Activated CD8-positive, alpha-beta T cell treated with anti-CD3 and anti-CD28 coated beads for 36 hours (primary cell): ENCODE results near the gene SSU72. TPM values are rescaled to one million over a fixed set of nuclear protein-coding genes. Genes with fewer than 3 reads are reported as not detected.
A peak's percentile ranks its signal among the peaks of the same experiment; 100 is the strongest.
"Not testable (repeated sequence)": the region's sequence is repeated elsewhere in the genome, so short reads cannot be mapped to it uniquely, and the experiment has no call there.

Experiments used
- ATAC-seq: fragments of 200-7000 bp; cut with Tn5 transposase; one replicate; pipeline ENCODE4 v1.10.0; 2021; ENCODE audit warnings: mild to moderate bottlenecking, moderate library complexity
- CTCF ChIA-PET: fragments of 350-600 bp; sonication (Branson Sonifier 250); formaldehyde crosslinking; loops from one replicate; lab custom pipeline; 2021; ENCODE audit warnings: antibody characterized with exemption; lab: Charles Lee
- POLR2A ChIA-PET: fragments of 350-600 bp; sonication (Branson Sonifier 250); formaldehyde crosslinking; loops from one replicate; lab custom pipeline; 2021; ENCODE audit warnings: antibody characterized with exemption; lab: Charles Lee
- DNase-seq: peaks from one replicate; pipeline ENCODE4 v3.0.0-alpha.2; 2020
- H3K27ac Mint-ChIP-seq: one replicate; pipeline ENCODE4 v1.8.0; 2021; ENCODE audit warnings: mild to moderate bottlenecking, mixed read lengths
- H3K27me3 Mint-ChIP-seq: one replicate; pipeline ENCODE4 v1.8.0; 2021; ENCODE audit warnings: mixed read lengths
- H3K36me3 Mint-ChIP-seq: one replicate; pipeline ENCODE4 v1.8.0; 2021; ENCODE audit warnings: low read depth, mixed read lengths
- H3K4me1 Mint-ChIP-seq: one replicate; pipeline ENCODE4 v1.8.0; 2021; ENCODE audit warnings: low read depth, mixed read lengths
- H3K4me3 Mint-ChIP-seq: one replicate; pipeline ENCODE4 v1.8.0; 2021; ENCODE audit warnings: mild to moderate bottlenecking, moderate library complexity, mixed read lengths
- H3K9me3 Mint-ChIP-seq: one replicate; pipeline ENCODE4 v1.8.0; 2021; ENCODE audit warnings: mixed read lengths
- intact Hi-C: fragments of 100-400 bp; cut with micrococcal nuclease; formaldehyde crosslinking; loops from one replicate; pipeline ENCODE4 v1.10.0; 2022
- total RNA-seq, 2 experiments: library from RNA; stranded (reverse); gene quantifications; one replicate each; pipeline ENCODE4 v1.2.3, GENCODE V29; 2021
- TF ChIP-seq, protein P1 (sequence below): fragments of 200-600 bp; IDR thresholded peaks from one replicate; pipeline ENCODE4 v1.8.0; 2022; ENCODE audit warnings: antibody characterized with exemption, mild to moderate bottlenecking

The SSU72 gene
- total RNA-seq, 2 experiments from 2014 or later, result 111 to 113 TPM

DNA sequence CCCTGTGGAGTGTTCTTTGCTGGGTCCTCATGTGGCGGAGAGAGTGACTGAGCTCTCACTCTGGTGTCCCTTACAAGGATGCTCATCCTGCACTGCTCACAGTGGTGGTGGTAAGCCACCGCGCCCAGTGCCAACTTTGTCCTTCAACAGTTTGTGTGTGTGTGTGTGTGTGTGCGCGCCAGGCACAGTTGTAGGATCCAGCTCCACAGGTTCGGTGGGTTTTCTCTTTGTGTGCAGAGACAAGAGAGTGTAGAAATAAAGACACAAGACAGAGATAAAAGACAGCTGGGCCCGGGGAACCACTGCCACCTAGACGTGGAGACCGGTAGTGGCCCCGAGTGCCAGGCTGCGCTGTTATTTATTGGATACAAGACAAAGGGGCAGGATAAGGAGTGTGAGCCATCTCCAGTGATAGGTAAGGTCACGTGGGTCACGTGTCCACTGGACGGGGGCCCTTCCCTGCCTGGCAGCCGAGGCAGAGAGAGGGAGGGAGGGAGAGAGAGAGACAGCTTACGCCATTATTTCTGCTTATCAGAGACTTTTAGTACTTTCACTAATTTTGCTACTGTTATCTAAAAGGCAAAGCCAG, 69.8 kb downstream of the SSU72 start:
- peak; percentile 87 for ATAC-seq
- TF ChIP-seq, protein P1, sequence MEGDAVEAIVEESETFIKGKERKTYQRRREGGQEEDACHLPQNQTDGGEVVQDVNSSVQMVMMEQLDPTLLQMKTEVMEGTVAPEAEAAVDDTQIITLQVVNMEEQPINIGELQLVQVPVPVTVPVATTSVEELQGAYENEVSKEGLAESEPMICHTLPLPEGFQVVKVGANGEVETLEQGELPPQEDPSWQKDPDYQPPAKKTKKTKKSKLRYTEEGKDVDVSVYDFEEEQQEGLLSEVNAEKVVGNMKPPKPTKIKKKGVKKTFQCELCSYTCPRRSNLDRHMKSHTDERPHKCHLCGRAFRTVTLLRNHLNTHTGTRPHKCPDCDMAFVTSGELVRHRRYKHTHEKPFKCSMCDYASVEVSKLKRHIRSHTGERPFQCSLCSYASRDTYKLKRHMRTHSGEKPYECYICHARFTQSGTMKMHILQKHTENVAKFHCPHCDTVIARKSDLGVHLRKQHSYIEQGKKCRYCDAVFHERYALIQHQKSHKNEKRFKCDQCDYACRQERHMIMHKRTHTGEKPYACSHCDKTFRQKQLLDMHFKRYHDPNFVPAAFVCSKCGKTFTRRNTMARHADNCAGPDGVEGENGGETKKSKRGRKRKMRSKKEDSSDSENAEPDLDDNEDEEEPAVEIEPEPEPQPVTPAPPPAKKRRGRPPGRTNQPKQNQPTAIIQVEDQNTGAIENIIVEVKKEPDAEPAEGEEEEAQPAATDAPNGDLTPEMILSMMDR, result peak; percentile 67
- H3K4me1 Mint-ChIP-seq, H3K9me3 Mint-ChIP-seq, intact Hi-C loops, H3K36me3 Mint-ChIP-seq, H3K27me3 Mint-ChIP-seq: not testable (repeated sequence)
- POLR2A ChIA-PET, result interaction anchor here (0.6 to 1.4 kb wide), 7 partner anchors 9 to 182 kb away, joined by 3 to 5 read pairs (median 3); partner anchors contain the start of gene CCNL2
- CTCF ChIA-PET, result interaction anchor here (0.8 to 2.1 kb wide), 10 partner anchors 11 to 158 kb away, joined by 3 to 10 read pairs (median 4); partner anchors contain the start of genes AURKAIP1 and CCNL2
- DNase-seq, result peak; percentile 89
- Mint-ChIP-seq H3K4me3 (peak overlapping the region; percentile 41), H3K27ac (peak overlapping the region; percentile 87)

DNA sequence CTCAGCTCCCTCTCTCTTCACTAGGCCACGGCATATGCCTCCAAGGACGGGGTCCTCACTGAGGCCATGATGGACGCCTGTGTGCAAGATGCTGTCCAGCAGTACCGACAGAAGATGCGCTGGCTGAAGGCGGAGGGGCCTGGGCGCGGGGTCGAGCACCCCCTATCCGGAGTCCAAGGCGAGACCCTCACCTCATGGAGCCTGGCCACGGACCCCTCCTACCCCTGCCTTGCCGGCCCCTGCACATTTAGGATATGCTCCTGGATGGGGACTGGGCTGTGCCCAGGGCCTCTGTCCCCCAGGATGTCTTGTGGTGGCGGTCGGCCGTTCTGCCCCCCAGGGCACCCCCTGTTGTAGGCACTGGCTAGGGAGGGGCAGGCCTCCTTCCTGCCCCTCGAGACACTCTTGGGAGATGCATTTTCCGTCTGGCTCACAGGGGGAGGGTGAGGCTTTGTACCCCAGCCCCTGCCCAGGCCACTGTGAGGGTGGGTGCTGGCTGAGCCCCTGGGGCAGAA, 79.1 kb downstream of the SSU72 start:
- ATAC-seq, CTCF ChIA-PET, H3K9me3 Mint-ChIP-seq, H3K4me1 Mint-ChIP-seq, H3K4me3 Mint-ChIP-seq, H3K27me3 Mint-ChIP-seq, H3K27ac Mint-ChIP-seq, DNase-seq, intact Hi-C loops: not testable (repeated sequence)
- POLR2A ChIA-PET, result interaction anchor here (1.1 kb wide), 1 partner anchor 9 kb away, joined by 3 read pairs; no protein-coding TSS in a partner anchor
- peaks cover 34% of the 10 kb centered on the region for H3K36me3 Mint-ChIP-seq

DNA sequence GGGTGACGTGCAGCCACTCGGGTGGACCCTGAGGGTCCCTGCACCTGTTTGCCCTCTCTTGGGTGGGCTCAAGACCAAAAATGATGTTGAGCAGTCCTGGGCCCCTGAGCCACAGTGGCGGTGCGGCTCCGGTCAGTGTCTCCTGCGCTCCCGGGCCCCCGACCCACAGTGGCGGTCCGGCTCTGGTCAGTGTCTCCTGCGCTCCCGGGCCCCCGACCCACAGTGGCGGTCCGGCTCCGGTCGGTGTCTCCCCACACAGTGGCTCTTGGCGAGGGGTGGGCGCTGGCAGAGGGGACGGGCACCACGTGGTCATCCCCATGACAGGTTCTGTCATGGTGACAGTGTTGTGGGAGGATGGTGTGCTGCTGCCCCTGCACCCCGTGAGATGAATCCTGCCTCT, 80.4 kb downstream of the SSU72 start:
- ChIA-PET CTCF (interaction anchor here (1.7 kb wide), 1 partner anchor 10 kb away, joined by 5 read pairs; no protein-coding TSS in a partner anchor), POLR2A (interaction anchor here (1.8 kb wide), 1 partner anchor 10 kb away, joined by 5 read pairs; no protein-coding TSS in a partner anchor)
- peaks cover 45% of the 10 kb centered on the region for H3K36me3 Mint-ChIP-seq
- DNase-seq, ATAC-seq, H3K27ac Mint-ChIP-seq, H3K27me3 Mint-ChIP-seq, H3K4me1 Mint-ChIP-seq, intact Hi-C loops, H3K9me3 Mint-ChIP-seq, H3K4me3 Mint-ChIP-seq: not testable (repeated sequence)

Other genes starting within 250 kb of the SSU72 start
- gene TAS1R3, start 243.6 kb downstream of the SSU72 start, total RNA-seq, result under 1 TPM; 0.13 to 0.14 TPM
- 10 to 100 TPM; 37.2 to 39.2 TPM for gene DVL1, start 225.4 kb downstream of the SSU72 start, total RNA-seq
- gene MXRA8, start 216.3 kb downstream of the SSU72 start, total RNA-seq, result under 1 TPM; 0.92 to 0.98 TPM
- 100 to 1,000 TPM; 127 TPM for gene AURKAIP1, start 199.7 kb downstream of the SSU72 start, total RNA-seq
- 10 to 100 TPM; 86.3 to 92.4 TPM for gene CCNL2, start 175.5 kb downstream of the SSU72 start, total RNA-seq
- 100 to 1,000 TPM; 127 to 129 TPM for gene MRPL20, start 167.6 kb downstream of the SSU72 start, total RNA-seq
- gene ANKRD65, start 153.6 kb downstream of the SSU72 start, total RNA-seq, result not detected
- gene VWA1, start 139.2 kb downstream of the SSU72 start, total RNA-seq, result under 1 TPM; 0.72 to 0.97 TPM
- 1 to 10 TPM in 1 of 2 experiments, under 1 TPM in 1; 0.99 to 1.8 TPM for gene ATAD3C, start 125.2 kb downstream of the SSU72 start, total RNA-seq
- gene ATAD3B, start 103.1 kb downstream of the SSU72 start, total RNA-seq, result 10 to 100 TPM; 42.5 to 48.1 TPM
- gene ATAD3A, start 62.7 kb downstream of the SSU72 start, total RNA-seq, result 10 to 100 TPM; 61.7 to 65.1 TPM
- gene TMEM240, start 34.2 kb downstream of the SSU72 start, total RNA-seq, result under 1 TPM; 0.45 to 0.74 TPM
- gene FNDC10, start 25.3 kb upstream of the SSU72 start, total RNA-seq, result 1 to 10 TPM; 2.8 to 3.6 TPM
- 10 to 100 TPM; 40.1 to 41.3 TPM for gene MIB2, start 40.6 kb upstream of the SSU72 start, total RNA-seq
- 1 to 10 TPM; 3.3 to 4.0 TPM for gene MMP23B, start 57.3 kb upstream of the SSU72 start, total RNA-seq
- gene CDK11B, start 84.1 kb upstream of the SSU72 start, total RNA-seq, result 10 to 100 TPM; 29.4 to 32.0 TPM
- gene SLC35E2B, start 117.9 kb upstream of the SSU72 start, total RNA-seq, result 10 to 100 TPM; 21.9 to 23.8 TPM
- 10 to 100 TPM; 64.8 to 70.6 TPM for gene CDK11A, start 149.5 kb upstream of the SSU72 start, total RNA-seq
- 10 to 100 TPM; 57.3 to 65.6 TPM for gene NADK, start 203.6 kb upstream of the SSU72 start, total RNA-seq